HCT116 (cell line): ENCODE measurements around the gene LUM.

Experiments
- FOSL1 ChIP-seq: IDR thresholded peaks from 2 replicates; pipeline ENCODE4 v1.6.1; 2012; ENCODE audit warnings: low read depth
- TF ChIP-seq, protein P1 (sequence below), 3 experiments: fragments of 200-600 bp in 1 of 3; sonication (generic) in 1 of 3; IDR thresholded peaks in 2 of 3; conservative IDR thresholded peaks in 1 of 3; 2 replicates each; pipeline ENCODE4 v1.5.1; 2012 to 2017; ENCODE audit warnings: low read depth in 2 of 3, low read length in 2 of 3, antibody characterized with exemption in 1 of 3, borderline replicate concordance in 1 of 3, control low read depth in 1 of 3, mild to moderate bottlenecking in 1 of 3, mixed read lengths in 1 of 3, mixed run types in 1 of 3, moderate library complexity in 1 of 3; ENCODE audit not compliant: insufficient read depth in 1 of 3

DNA sequence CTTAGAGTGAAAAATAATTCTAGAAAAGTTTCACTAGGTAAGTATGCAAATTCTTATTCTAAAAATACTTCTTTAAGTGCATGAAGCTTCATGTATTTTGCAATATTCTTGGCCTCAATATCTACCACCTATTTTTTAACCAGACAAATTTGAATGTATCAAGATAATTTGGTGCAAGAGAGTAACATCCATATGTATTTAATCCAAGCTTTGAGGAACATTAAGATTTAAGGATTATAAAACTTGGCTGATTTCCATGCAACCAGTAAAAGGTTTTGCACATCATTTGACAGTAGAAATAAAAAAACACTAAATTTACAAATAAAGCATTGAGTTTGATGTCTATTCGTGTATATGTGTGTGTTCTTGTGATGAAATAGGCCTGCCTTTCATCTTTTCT lies 7.7 kb downstream of the LUM start:
- TF ChIP-seq, protein P1, sequence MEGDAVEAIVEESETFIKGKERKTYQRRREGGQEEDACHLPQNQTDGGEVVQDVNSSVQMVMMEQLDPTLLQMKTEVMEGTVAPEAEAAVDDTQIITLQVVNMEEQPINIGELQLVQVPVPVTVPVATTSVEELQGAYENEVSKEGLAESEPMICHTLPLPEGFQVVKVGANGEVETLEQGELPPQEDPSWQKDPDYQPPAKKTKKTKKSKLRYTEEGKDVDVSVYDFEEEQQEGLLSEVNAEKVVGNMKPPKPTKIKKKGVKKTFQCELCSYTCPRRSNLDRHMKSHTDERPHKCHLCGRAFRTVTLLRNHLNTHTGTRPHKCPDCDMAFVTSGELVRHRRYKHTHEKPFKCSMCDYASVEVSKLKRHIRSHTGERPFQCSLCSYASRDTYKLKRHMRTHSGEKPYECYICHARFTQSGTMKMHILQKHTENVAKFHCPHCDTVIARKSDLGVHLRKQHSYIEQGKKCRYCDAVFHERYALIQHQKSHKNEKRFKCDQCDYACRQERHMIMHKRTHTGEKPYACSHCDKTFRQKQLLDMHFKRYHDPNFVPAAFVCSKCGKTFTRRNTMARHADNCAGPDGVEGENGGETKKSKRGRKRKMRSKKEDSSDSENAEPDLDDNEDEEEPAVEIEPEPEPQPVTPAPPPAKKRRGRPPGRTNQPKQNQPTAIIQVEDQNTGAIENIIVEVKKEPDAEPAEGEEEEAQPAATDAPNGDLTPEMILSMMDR (IDR thresholded peaks at IDR 0.05 in 2 of 3, conservative IDR thresholded peaks at IDR 0.05 in 1 of 3; ENCODE audit: borderline replicate concordance in 1 of 3, insufficient read depth in 1 of 3, low read depth in 2 of 3, low read length in 2 of 3), result no peak
- no peak for TF ChIP-seq FOSL1
